Measurements from ENCODE around the gene CDR2. TPM values are rescaled to one million over a fixed set of nuclear protein-coding genes. Genes with fewer than 3 reads are reported as not detected.

The CDR2 gene
- total and polyA plus RNA-seq, 9 of the 15 experiments (the other 6 are each of a cell fraction or from before 2014, with no cell fraction given) = 4.6 to 30.3 (median 19.9) TPM

GRCh38 chr16:22353191-22353919 is 21.1 kb downstream of the CDR2 start (continued):
- TF ChIP-seq, protein P1, sequence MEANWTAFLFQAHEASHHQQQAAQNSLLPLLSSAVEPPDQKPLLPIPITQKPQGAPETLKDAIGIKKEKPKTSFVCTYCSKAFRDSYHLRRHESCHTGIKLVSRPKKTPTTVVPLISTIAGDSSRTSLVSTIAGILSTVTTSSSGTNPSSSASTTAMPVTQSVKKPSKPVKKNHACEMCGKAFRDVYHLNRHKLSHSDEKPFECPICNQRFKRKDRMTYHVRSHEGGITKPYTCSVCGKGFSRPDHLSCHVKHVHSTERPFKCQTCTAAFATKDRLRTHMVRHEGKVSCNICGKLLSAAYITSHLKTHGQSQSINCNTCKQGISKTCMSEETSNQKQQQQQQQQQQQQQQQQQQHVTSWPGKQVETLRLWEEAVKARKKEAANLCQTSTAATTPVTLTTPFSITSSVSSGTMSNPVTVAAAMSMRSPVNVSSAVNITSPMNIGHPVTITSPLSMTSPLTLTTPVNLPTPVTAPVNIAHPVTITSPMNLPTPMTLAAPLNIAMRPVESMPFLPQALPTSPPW (CRISPR knock-in tag; IDR thresholded peaks at IDR 0.05) = no peak
- no peak for TF ChIP-seq NR2F6 (CRISPR knock-in tag; IDR thresholded peaks at IDR 0.05)
- no peak for TF ChIP-seq ZNF639 (CRISPR knock-in tag; conservative IDR thresholded peaks at IDR 0.05 in 1 of 2, IDR thresholded peaks at IDR 0.05 in 1 of 2)
- TF ChIP-seq CBX1 (IDR thresholded peaks at IDR 0.05; ENCODE audit: low read depth) = no peak
- peak; percentile 57 for TF ChIP-seq MEIS2 (IDR thresholded peaks at IDR 0.05; ENCODE audit: partially characterized antibody)
- TF ChIP-seq RAD21 (CRISPR knock-in tag; conservative IDR thresholded peaks at IDR 0.05 in 1 of 2, IDR thresholded peaks at IDR 0.05 in 1 of 2) = no peak; a peak in 1 of 4 replicates
- no peak for TF ChIP-seq ARID3B (CRISPR knock-in tag; IDR thresholded peaks at IDR 0.05; ENCODE audit: borderline replicate concordance)
- TF ChIP-seq CHD7 (IDR thresholded peaks at IDR 0.05; ENCODE audit: low read depth, low read length) = no peak
- peak; percentile 98 for TF ChIP-seq ZNF175 (CRISPR knock-in tag; IDR thresholded peaks at IDR 0.05; ENCODE audit: low read depth)
